CD4-positive, alpha-beta T cell treated with Interferon alpha-2 for 1 hour (primary cell): Measurements from ENCODE around the gene IFI27L1.
A peak's percentile ranks its signal among the peaks of the same experiment; 100 is the strongest.

Experiments
- DNase-seq, 2 donors: peaks; one replicate each; pipeline ENCODE4 v3.0.0-alpha.2; 2020 to 2022

The IFI27L1 gene, protein sequence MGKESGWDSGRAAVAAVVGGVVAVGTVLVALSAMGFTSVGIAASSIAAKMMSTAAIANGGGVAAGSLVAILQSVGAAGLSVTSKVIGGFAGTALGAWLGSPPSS

DNA sequence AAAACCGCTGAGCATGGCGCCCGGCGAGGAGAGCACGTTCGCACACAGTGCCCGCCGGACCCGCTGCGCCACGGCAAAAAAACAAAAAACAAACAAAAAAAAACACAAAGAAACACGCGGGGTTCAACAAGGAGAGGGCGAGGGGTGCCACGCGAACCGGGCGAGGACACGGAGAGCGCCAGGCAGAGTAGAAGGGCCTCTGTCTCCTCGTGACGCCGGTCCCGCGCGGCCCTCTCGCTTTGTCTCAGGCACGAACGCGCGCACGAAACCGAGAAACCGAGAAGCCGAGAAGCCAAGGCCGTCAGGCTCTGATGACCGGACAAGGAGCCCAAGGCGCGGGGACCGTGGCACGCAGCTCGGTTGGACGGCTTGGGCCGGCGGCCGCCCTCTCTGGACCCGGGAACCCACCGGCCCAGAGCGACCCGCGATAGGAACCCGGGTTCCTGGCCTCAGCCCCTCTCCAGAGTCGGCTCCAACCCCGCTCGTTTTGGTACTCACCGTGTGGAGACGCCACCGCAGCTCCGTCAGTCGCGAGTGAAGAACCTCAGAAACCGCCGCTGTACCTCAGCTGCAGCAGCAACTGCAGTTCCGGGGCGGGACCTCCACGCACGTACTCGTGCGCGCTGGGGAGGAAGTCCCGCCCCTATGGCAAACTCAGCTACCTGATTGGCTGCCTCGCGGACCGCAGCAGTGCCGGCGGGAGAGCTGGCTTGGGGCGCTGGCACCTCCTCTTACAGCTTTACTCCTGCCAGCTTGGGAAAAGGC, at the start of gene IFI27L1, which contains the start of gene DDX24:
TSS of gene IFI27L1 (plus strand) at position 690 of the 765 bp plus-strand sequence. CDS start 15,628 bp downstream, outside the sequence.
TSS of gene DDX24 (minus strand) at position 582 of the 765 bp plus-strand sequence. CDS start 1,460 bp downstream, outside the sequence.
- DNase-seq: peak; percentile 97

DNA sequence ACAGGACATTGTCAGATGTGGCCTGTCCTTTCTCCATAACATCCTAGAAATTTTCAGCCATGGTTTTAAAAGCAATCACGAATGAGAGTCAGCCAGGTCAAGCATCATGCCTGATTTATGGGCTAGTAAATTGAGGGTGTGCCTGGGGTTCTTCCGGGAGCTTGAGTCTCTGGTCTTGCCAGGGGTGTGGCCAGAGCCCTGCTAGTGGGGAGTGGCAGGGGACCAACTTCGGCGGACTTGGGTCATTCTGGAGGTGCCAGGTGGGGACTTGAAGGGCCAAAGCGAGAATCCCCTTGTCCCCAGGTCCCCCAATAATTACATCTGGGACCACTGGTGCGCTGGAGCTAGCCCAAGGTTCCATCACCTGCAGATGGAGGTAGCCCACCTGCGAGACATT, 49.2 kb upstream of the IFI27L1 start:
- DNase-seq: no peak

DNA sequence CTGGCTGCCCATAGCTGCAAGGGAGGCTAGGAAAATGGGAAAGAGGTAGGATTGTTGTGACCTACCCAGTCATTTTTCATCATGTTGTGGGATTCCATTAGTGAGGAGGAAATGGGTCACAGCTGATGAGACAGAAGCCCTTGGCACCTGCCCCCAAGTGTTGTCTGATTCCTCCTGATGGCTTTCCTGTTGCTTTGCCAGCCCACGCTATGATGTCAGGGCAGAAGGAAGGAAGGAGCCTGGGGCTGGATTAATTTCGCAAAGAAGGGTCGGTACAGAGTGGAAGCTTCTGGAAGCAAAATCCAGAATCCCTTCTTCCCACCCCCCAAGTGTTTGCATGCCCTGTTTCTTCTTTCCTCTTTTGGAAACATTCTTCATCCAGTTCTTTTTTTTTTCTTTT, 46.2 kb upstream of the IFI27L1 start:
- DNase-seq: no peak

DNA sequence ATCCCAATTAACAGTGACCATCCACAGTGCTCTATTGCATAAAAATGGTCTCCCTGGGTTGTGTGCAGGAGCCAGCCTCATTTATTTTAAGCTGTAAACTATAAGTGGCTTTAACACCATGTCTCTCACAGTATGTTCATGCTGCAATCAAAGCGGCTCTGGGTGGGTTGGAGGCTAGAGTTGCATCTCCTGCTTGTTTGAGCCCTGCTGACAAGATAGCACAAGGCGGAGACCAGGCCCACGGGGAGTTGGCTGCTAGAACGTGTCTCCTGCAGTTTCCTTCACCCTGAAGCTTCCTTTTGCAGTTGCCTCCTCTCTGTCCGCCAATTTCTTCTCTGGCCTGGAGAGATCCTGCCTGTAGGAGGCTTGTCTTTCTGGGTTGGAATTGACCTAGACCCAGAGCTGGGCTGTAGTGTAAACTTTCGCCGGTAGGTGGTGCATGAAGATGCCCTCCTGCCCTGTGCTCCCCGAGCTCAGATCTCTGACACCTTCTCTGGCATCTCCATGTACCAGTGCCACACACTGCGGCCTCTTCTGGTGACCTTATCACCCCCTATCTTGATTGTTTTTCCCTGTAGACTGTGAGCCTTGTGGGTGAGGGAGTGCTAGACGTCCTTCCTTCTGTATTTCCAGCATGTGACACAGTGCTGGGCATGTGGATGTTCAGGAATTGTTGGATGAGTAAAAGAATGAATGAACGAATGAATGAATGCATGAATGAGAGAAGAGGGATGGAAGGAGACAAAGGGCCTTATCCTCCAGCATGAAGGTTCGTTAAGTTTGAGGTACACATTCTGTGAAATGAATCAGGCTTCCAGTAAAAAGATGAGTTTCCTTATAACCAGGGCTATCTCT, 44.6 kb upstream of the IFI27L1 start:
- DNase-seq: peak; percentile 66 to 80

DNA sequence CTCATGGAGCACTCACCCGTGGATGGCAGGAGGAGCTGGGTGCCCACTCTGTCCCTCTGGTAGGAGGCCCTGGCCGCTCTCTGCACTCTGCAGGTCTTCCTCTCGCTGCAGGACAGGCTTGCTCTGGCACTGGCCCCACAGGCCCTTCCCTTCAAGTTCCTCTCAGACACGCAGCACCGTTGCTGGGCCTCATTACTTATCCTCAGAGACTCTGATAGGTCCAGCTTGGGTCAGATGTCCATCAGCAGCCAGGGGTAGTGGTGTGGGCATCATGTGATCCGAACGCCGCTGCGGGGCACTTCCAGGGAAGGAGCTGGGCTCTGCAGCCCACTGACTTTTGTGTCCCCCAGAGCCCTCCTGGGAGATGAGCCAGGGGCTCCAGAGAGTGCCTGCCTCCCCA, 43.2 kb upstream of the IFI27L1 start:
- no peak for DNase-seq

DNA sequence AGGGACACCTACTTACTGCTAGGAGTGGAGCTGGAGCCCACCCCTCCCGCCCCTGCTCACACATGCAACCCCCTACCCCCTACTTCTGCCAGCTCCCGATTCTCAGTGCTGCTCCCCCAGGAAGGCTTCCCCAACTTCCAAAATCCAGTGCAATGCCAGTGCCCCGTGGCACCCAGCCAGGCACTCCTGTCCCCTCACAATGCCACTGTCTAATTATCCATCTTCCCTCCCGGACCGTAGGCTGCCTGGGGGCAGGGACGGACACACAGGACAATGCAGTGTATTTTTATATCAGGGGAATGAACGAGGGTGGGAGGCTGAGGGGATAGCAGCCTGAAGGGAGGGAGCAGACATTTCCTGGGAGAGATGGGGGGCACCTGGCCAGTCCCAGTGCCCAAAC, 42.6 kb upstream of the IFI27L1 start:
- DNase-seq: no peak

DNA sequence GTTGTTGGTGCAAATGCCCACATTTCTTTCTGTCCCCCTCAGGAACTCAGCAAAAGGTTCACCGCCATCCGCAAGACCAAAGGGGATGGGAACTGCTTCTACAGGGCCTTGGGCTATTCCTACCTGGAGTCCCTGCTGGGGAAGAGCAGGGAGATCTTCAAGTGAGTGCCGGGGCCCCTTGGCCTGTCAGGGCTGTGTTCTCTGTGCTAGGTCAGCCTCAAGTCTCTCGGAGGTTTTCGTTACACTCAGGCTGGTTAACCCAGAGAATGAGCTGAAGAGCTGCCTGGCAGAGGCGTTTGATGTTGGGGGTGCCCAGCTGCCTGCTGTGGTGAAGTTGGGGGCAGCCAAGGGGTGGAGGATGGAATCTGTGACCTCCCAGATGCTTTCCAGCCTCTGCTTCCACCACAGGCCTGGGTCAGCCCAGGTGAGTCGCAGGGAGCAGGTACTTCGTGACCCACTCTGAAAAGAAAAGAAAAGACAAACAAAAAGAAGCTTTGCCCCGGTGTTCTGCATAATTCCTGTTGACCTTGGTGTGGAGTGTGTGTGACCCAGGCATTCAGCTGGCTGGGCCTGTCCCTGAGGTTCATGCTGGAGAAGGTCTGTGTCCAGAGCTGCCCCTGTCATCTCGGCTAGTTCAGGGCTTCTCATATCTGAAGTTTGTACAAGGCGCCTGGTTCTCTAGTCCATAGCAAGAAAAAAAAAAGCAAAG, 42.0 kb upstream of the IFI27L1 start:
- no peak for DNase-seq

DNA sequence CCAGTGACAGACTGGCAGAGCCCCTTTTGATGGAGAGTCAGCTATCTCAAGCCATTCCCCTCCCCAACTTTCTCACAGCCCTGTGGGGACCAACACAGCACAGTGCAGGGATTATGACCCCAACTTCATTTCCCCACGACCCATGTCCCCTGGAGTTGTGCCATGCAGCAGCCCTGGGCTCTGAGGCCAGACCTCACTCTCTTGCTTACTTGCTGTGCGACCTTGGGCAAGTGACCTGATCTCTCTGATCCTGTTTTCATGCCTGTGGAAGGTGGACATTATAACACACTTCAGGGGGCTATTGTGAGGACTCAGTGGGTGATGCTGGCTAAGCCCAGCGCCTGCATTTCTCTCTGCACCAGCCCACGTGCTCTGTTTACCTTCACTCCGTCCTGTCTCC, 40.9 kb upstream of the IFI27L1 start:
- DNase-seq: no peak

DNA sequence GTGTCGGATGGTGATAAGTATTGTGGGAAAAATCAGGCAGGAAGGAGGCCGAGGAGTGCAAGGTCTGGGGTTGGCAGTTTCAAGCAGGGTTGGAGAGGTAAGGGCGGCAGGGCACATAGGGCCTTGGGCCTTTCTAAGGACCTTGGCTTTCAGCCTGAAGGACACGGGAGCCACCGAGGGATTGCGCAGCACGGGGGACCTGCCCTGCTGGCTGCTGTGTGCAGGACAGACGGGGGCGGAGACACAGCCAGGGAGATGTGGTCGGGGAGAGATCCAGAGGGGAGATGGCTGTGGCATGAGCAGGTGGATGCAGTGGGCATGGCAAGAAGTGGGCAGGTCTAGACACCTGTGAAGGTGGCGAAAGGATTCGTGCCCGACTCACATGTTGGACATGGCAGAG, 40.3 kb upstream of the IFI27L1 start:
- DNase-seq: no peak

DNA sequence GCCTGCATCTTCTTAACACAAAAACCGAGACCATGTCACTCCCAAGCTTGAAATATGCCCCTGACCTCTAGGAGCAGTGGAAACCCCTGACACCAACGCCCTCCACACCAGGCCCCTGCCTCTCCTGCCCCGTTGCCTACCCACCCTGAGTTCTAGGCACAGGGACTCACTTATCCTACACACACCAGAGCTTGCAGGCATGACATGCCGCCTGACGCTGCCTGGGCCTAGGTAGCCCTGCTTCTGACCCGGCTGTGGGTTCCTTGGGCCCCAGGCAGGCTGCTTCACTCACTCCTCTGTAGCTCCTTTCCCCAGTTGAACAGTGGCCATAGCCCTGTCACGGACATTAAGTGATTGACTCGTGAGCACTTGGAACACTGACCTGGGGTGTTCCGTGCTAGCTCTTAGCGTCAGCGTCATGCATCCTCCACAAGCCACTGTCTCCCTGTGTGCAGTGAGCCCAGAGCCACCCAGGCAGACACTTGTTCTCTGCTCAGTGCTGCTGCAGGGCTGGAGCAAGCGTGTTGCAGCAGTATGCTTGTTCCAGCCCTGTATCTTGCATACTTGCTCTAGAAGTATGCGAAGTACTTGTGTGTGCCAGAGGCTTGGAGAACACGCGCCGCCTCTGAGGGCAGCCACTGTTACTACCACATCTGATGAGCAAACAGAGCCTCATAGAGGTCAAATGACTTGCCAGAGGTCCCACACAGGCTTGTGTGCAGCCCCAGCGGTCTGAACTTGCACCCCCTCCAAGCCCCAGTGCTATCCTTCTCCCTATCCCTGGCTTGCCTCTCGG, 39.4 kb upstream of the IFI27L1 start:
- DNase-seq: no peak

DNA sequence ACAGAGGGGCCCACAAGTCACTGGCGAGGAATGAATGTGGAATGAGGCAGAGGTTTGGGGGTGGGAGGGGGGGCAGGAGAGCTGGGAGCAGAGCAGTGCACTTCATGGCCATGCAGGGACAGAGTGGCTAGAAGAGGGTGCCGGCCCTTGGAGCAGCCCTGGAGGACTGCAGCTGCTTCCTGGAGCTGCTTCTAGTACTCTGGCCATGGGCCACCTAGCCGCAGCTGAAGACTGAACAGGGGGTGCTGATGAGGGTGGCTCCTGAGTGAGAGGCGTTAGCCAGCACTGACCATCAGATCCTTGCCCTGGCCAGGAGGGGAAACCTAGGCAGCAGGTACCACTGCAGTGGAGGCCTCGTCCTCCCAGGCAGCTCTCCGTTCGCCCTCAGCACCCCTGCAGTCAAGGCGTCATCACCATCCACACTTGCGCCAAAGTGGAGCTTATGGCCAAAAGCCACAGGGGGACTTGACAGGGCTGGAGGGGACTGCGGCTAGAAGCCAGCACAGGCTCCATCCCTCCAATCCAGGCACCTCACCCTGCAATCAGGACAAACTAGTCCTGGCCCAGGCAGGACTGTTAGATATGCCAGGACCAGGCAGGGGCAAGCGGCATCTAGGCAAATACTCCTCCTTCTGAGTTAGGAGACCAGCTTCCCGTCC, 38.5 kb upstream of the IFI27L1 start:
- no peak for DNase-seq

DNA sequence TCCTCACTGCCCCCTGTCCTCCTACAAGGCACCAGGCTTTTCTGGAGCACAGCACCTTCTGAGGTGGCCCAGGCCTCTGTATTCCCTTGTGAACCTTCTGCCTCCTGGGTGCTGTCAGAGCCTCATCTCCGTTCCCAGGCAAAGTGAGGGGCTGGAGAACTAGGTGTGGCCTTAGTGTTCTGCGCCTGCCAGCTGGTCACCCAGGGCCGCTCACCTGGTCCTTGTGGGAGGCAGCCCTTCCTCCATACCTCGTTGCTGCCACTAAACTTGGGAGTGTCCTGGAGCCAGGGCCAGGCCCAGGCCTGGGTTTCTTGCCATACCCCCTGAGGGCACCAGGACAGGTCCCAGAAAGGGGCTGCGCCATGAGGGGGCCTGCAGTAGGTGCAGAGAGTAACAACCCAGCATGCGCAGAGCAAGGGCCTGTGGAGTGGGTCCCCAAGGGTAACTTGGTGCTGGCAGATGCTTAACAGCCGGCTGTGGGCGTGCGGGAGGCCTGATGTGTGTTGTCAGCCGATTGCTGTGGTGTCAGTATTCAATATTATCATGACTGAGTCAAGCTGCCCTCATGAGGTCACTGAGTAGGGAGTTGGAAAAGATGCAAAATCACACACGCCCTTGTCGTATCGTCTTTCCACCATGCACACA, 37.9 kb upstream of the IFI27L1 start:
- no peak for DNase-seq

DNA sequence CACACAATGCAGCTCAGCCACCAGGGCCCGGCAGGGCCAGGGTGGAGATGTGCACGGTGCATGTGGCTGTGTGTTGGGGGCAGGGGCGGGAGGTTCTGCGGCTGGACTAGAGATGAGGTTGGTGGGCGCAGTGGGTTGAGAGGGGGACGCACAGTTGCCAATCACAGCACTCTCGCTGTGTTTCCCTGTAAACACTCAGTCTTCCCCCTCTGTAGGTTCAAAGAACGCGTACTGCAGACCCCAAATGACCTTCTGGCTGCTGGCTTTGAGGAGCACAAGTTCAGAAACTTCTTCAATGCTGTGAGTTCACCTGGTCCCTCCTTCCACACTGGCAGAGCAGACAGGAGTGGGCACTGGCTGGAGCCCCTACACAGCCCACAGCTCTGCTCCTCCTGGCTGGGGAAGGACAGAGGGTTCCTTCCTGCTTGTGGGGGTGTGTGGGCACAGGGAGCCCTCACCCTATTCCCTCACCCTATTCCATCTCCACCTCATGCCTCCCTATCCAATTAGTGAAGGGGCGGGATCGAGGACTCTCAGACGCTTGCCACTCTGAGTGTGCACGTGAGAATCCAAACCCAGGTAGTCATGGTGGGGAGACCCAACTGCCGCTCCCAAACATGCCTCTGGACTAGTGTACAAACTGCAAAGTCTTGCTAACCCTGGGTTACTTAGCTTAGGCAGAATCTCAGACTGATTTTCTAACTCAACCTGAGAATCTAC, 37.2 kb upstream of the IFI27L1 start:
- no peak for DNase-seq

DNA sequence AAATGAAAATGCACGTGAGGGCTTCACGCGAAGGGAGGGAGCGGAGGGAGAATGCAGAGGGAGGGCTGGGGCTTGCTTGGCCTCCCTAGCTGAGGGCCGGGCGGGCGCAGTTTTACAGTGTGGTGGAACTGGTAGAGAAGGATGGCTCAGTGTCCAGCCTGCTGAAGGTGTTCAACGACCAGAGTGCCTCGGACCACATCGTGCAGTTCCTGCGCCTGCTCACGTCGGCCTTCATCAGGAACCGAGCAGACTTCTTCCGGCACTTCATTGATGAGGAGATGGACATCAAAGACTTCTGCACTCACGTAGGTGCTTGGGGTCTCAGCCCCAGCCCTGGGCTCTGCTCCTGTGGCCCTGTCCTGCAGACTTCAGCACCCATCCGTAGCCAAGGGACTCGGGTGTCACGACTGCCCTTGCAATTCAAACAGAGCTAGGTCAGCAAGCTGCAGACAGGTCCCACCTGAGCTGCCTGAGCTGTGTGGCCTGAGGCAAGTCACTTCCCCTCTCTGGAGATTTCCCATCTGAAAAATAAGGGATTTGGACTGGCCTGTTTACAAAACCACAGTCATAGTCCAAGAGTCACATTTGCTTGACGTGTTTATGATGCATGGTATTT, 36.5 kb upstream of the IFI27L1 start:
- no peak for DNase-seq

DNA sequence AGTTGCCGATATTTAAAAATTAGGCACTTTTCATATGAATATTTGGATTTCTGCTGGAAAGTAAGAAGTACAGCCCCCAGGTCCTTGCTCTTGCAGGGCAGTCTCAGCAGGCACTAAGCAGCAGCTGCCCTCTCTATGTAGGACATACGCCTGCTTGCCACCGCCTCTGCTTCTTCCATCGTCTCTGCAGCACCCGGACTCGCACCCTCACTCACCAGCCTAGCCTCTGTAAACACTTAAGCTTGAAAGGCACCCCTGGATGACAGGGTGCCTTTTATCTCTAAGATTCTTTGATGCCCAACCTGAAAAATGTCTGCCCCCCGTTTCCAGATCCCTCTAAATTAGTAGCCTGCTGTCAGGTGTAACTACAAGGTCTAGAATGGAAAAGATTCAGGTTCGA, 36.0 kb upstream of the IFI27L1 start:
- no peak for DNase-seq

DNA sequence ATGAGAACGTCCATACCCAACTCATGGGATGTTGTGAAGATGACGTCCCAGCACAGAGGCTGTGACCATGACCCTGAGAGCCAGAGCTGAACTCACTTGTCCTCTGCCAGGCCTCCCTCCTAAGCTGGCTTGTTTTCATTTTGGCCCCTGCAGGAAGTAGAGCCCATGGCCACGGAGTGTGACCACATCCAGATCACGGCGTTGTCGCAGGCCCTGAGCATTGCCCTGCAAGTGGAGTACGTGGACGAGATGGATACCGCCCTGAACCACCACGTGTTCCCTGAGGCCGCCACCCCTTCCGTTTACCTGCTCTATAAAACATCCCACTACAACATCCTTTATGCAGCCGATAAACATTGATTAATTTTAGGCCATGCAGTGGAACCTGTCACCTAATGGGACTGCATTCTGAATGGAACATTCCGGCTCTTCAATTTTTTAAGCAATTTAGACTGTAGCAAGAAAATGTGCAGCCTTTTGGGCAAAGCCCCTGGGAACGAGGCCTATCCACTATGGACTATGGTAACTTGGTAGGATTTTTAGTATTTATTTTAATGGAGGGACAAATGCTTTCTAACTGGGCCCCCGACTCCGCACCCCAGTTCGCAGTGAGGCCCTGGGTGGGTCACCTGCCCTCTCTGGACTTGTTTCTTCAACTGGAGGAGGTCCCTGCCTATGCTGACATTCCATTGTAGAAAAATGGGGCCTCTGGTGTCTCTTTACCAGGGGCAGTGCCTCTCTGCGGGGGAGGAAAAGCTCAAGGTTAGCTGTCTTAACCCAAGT, 35.4 kb upstream of the IFI27L1 start:
- DNase-seq: no peak

DNA sequence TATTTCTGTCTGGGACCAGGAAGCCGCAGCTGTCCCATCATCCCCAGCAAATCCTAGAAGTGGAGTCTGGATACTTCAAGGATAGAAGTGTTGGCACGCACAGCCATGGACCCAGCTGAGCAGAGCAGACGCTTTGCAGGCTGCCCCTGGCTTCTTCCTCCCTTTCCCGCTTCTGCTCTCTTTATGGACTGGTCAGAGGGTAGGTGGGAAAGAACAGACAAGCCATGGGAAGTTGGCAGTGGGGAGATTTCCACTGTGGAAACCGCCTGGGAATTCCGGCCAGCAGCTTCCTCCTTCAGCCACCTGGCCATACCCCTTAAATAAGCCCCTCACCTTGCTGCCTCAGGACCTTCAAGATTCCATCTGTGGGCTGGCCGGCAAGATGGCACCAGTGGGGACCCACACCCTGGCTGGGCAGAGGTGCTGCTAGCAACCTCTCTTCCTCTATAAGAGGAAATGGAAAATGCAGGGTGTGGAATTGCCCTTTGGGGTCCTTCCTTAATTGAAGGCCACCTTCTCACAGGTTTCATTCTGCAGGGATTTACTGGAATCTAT, 34.3 kb upstream of the IFI27L1 start:
- no peak for DNase-seq

DNA sequence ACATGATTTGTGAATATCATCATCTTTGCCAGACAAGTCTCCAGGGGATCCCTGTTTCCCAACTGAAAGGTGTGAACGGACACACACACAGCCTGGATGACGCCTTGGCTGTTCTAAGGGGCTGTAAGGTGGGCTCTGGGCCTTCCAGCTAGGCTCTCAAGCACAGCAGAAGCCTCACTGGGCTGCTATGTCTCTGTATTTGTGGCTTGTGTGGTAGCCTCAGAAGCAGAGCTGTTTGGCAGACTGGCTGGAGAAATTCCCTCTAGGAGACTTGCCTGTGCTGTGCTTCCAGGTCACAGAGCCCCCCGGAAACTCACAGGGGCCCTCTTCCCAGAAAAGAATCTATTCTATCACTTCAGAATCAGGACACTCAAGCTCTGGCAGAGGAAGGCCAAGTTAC, 33.5 kb upstream of the IFI27L1 start:
- DNase-seq: no peak
